ENCODE results near the gene ADA.
A peak's percentile ranks its signal among the peaks of the same experiment; 100 is the strongest.
"Not testable (repeated sequence)": the region's sequence is repeated elsewhere in the genome, so short reads cannot be mapped to it uniquely, and the experiment has no call there.

The ADA gene

DNA sequence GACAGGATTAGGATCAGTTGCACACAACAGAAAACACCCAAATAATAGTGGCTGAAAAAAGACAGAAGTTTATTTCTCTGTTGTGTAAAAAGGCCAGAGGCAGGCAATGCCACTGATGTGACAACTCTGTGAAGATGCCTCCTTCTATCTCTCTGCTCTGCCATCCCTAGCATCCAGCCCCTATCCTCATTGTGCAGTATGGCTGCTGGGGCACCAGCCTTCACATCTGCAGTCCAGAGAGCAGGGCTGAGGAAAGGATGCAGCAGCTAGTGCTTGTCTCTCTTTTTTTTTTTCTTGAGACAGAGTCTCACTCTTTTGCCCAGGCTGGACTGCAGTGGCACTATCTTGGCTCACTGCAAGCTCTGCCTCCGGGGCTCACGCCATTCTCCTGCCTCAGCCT lies 6.4 kb upstream of the ADA start:
- Histone ChIP-seq H3K9ac (no peak overlapping the region), H4K20me1 (no peaks in the 10 kb centered on the region), H3K36me3 (no peaks in the 10 kb centered on the region), H3K4me3 (no peak overlapping the region), H3K4me2 (no peak overlapping the region), H3K9me3 (peaks cover 6% of the 10 kb centered on the region; the same call in 1 of the 2 replicates), H3K27me3 (no peaks in the 10 kb centered on the region), H3K27ac (no peak overlapping the region), H3K4me1 (peaks cover 27% of the 10 kb centered on the region)
- no peak for TF ChIP-seq Cebpa-rat (IDR thresholded peaks at IDR 0.05)

DNA sequence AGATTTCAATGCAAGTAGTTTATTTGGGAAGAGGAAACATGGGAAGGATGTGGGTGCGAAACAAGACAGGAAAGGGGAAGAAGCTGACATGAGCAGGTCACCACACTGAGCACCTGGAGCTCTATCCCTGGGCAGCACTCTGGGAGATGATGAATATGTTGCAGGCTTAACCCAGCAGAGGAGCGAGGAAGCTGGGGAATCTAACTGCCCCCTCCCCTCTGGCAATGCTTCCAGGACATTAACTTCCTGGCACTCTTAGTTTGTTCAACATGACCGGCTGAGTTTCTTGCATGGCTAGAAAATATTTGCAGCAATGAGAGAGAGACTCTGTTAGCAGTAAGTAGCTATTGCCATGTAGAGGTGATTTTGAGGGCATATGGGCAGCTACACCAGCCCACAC lies 4.9 kb upstream of the ADA start:
- no peak overlapping the region; the same call in 1 of the 2 replicates for H3K27ac ChIP-seq
- H3K9me3 ChIP-seq: peaks cover 6% of the 10 kb centered on the region; the same call in 1 of the 2 replicates
- H4K20me1 ChIP-seq: no peaks in the 10 kb centered on the region
- no peak overlapping the region for H3K9ac ChIP-seq
- H3K36me3 ChIP-seq: no peaks in the 10 kb centered on the region
- peaks cover 29% of the 10 kb centered on the region for H3K4me1 ChIP-seq
- no peaks in the 10 kb centered on the region for H3K27me3 ChIP-seq
- peak overlapping the region; percentile 62 for H3K4me2 ChIP-seq
- no peak overlapping the region for H3K4me3 ChIP-seq
- no peak for TF ChIP-seq Cebpa-rat (IDR thresholded peaks at IDR 0.05)

GRCh38 chr20:44654210-44654609 lies 2.7 kb upstream of the ADA start:
- not testable (repeated sequence) for H3K4me2 ChIP-seq, H3K9ac ChIP-seq, H3K9me3 ChIP-seq, H3K4me3 ChIP-seq, H3K36me3 ChIP-seq, H3K27me3 ChIP-seq, H3K27ac ChIP-seq
- Histone ChIP-seq H4K20me1 (0 out of 2 replicates have a peak, but pooled peaks cover 11% of the 10 kb centered on the region), H3K4me1 (peaks cover 46% of the 10 kb centered on the region)

- H3K27me3 ChIP-seq: no peaks in the 10 kb centered on the region
- no peak for TF ChIP-seq Cebpa-rat (IDR thresholded peaks at IDR 0.05)
- peaks cover 52% of the 10 kb centered on the region for H3K4me1 ChIP-seq
- no peaks in the 10 kb centered on the region for H3K36me3 ChIP-seq
- H3K4me3 ChIP-seq: peak overlapping the region; percentile 96; the same call in 1 of the 2 replicates
- peaks cover 6% of the 10 kb centered on the region; the same call in 1 of the 2 replicates for H3K9me3 ChIP-seq
- H3K4me2 ChIP-seq: peak overlapping the region; percentile 97
- no peak overlapping the region for H3K9ac ChIP-seq
- no peak overlapping the region for H3K27ac ChIP-seq
- H4K20me1 ChIP-seq: 0 out of 2 replicates have a peak, but pooled peaks cover 16% of the 10 kb centered on the region
These were observed 2.0 kb upstream of the ADA start for GRCh38 chr20:44653546-44653945.

GRCh38 chr20:44651434-44651683 lies 140 bp downstream of the ADA start:
- H3K9ac ChIP-seq: peak overlapping the region; percentile 98
- H4K20me1 ChIP-seq: 0 out of 2 replicates have a peak, but pooled peaks cover 16% of the 10 kb centered on the region
- peak overlapping the region; percentile 100 for H3K27ac ChIP-seq
- 0 out of 2 replicates have a peak, but pooled peaks cover 6% of the 10 kb centered on the region for H3K36me3 ChIP-seq
- H3K27me3 ChIP-seq: no peaks in the 10 kb centered on the region
- H3K4me1 ChIP-seq: peaks cover 69% of the 10 kb centered on the region
- peak overlapping the region; percentile 97 for H3K4me2 ChIP-seq
- H3K4me3 ChIP-seq: peak overlapping the region; percentile 96
- no peak for TF ChIP-seq Cebpa-rat (IDR thresholded peaks at IDR 0.05)
- peaks cover 6% of the 10 kb centered on the region; the same call in 1 of the 2 replicates for H3K9me3 ChIP-seq

DNA sequence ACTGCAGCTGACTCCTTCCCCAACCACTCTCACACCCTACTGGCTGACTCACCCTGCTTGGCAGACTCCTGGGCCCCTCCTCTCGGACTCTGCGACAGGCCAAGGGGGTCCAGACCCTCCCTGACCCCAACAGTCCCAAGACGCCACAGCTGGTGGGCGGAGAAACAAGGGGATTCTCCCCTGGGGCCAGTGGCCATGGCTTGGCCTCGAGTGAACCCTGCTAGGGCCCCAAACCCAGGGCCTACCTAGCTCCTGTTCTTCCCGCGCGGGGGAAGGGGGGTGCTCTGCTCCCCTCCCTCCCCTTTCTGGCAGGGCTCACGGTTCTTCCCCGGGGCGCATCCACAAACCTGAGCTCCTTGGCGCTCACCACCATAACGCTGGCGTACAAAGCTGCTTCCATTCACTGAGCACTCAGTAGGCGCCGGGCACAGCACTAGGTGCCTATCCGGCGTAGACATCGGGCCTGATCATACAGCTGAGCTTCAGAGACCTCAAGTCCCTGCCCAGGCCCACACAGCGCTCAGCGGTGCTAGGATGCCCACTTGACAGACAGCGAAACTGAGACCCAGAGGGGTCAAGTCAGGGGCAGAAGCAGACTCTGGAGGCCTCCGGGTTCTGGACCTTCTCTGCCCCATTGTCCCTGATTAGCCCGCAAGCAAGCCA lies 597 bp downstream of the ADA start:
- peak overlapping the region; percentile 98 for H3K9ac ChIP-seq
- 0 out of 2 replicates have a peak, but pooled peaks cover 6% of the 10 kb centered on the region for H3K36me3 ChIP-seq
- peak overlapping the region; percentile 97 for H3K4me2 ChIP-seq
- H3K27me3 ChIP-seq: no peaks in the 10 kb centered on the region
- peaks cover 69% of the 10 kb centered on the region for H3K4me1 ChIP-seq
- H3K9me3 ChIP-seq: peaks cover 6% of the 10 kb centered on the region; the same call in 1 of the 2 replicates
- peak overlapping the region; percentile 100 for H3K27ac ChIP-seq
- H4K20me1 ChIP-seq: 0 out of 2 replicates have a peak, but pooled peaks cover 16% of the 10 kb centered on the region
- peak overlapping the region; percentile 96 for H3K4me3 ChIP-seq
- TF ChIP-seq Cebpa-rat (IDR thresholded peaks at IDR 0.05): no peak

DNA sequence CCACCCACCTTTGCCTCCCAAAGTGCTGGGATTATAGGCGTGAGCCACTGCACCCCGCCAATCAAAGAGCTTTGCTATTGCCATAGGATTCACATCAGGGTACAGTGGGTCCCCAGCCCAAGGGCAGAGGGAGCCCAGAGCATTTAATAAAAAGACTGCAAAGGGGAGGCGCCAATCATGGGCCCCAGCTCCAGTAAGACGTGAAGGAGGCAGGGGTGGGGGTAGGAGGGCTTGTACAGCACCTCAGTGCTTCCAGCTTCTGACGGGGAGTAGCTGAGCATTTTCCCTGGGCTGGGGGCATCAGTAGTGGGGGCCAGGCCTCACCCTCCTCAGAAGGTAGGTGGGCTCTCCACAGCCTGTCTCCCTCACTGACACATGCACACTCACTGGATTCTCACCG lies 1.5 kb downstream of the ADA start:
- Histone ChIP-seq H3K9ac (peak overlapping the region; percentile 98), H3K4me2 (peak overlapping the region; percentile 97), H3K36me3 (0 out of 2 replicates have a peak, but pooled peaks cover 6% of the 10 kb centered on the region), H3K4me3 (peak overlapping the region; percentile 96), H3K9me3 (peaks cover 6% of the 10 kb centered on the region; the same call in 1 of the 2 replicates), H3K4me1 (peaks cover 70% of the 10 kb centered on the region), H4K20me1 (0 out of 2 replicates have a peak, but pooled peaks cover 16% of the 10 kb centered on the region), H3K27me3 (no peaks in the 10 kb centered on the region), H3K27ac (peak overlapping the region; percentile 100)
- no peak for TF ChIP-seq Cebpa-rat (IDR thresholded peaks at IDR 0.05)

DNA sequence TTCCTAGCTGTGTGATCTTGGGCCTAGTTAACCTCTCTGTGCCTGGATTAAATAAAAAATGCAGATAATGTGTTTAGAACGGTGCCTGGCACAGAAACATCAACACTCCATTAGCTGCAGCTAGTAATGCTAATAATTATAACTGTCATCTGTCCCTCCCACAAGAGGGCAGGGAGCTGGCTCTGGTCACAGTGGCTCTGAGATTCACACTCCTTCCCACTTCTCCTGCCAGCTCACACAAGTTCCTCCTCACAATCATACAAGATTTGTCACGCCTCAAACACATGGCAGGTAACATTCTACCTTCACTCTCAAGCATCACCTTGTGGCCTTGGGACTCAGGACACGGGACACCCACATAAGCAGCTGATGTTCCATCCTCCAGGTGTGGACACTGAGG lies 2.4 kb downstream of the ADA start:
- H3K27ac ChIP-seq: peak overlapping the region; percentile 100

GRCh38 chr20:44648579-44648978 lies 2.9 kb downstream of the ADA start:
- peaks cover 82% of the 10 kb centered on the region for H3K4me1 ChIP-seq
- TF ChIP-seq Cebpa-rat (IDR thresholded peaks at IDR 0.05): no peak
- H3K4me3 ChIP-seq: peak overlapping the region; percentile 96
- H3K36me3 ChIP-seq: 0 out of 2 replicates have a peak, but pooled peaks cover 6% of the 10 kb centered on the region
- H4K20me1 ChIP-seq: 0 out of 2 replicates have a peak, but pooled peaks cover 16% of the 10 kb centered on the region
- H3K4me2 ChIP-seq: peak overlapping the region; percentile 97
- H3K27ac ChIP-seq: peak overlapping the region; percentile 100
- no peaks in the 10 kb centered on the region for H3K27me3 ChIP-seq
- peak overlapping the region; percentile 98 for H3K9ac ChIP-seq
- no peaks in the 10 kb centered on the region for H3K9me3 ChIP-seq

More for the DNA sequence above, 2.4 kb downstream of the ADA start:
- Histone ChIP-seq H3K4me1 (peaks cover 79% of the 10 kb centered on the region), H3K9me3 (peaks cover under 1% of the 10 kb centered on the region; the same call in 1 of the 2 replicates), H3K36me3 (0 out of 2 replicates have a peak, but pooled peaks cover 6% of the 10 kb centered on the region), H3K9ac (peak overlapping the region; percentile 98), H4K20me1 (0 out of 2 replicates have a peak, but pooled peaks cover 16% of the 10 kb centered on the region), H3K4me2 (peak overlapping the region; percentile 97), H3K27me3 (no peaks in the 10 kb centered on the region), H3K4me3 (peak overlapping the region; percentile 96)
- no peak for TF ChIP-seq Cebpa-rat (IDR thresholded peaks at IDR 0.05)

GRCh38 chr20:44648068-44648467 lies 3.4 kb downstream of the ADA start:
- peak overlapping the region; percentile 98 for H3K9ac ChIP-seq
- no peaks in the 10 kb centered on the region for H3K9me3 ChIP-seq
- 0 out of 2 replicates have a peak, but pooled peaks cover 16% of the 10 kb centered on the region for H4K20me1 ChIP-seq
- no peak for TF ChIP-seq Cebpa-rat (IDR thresholded peaks at IDR 0.05)
- H3K27me3 ChIP-seq: no peaks in the 10 kb centered on the region
- peaks cover 82% of the 10 kb centered on the region for H3K4me1 ChIP-seq
- H3K4me2 ChIP-seq: peak overlapping the region; percentile 97
- H3K36me3 ChIP-seq: 0 out of 2 replicates have a peak, but pooled peaks cover 6% of the 10 kb centered on the region
- H3K4me3 ChIP-seq: peak overlapping the region; percentile 96
- H3K27ac ChIP-seq: peak overlapping the region; percentile 100

Measured in BLaER1 (cell line).